HEK293 (cell line): ENCODE measurements around the gene BORCS6.

ENCODE experiments used
- CTCF ChIA-PET: fragments of 350-600 bp; formaldehyde crosslinking; extraction: SDS; loops from one replicate; lab custom pipeline; 2021; ENCODE audit warnings: antibody characterized with exemption; lab: Yijun Ruan, JAX
- POLR2A ChIA-PET: fragments of 300-600 bp; formaldehyde crosslinking; extraction: SDS; loops from one replicate; lab custom pipeline; 2020; ENCODE audit warnings: antibody characterized with exemption, inconsistent platforms; lab: Yijun Ruan, JAX
- H3K27ac ChIP-seq: fragments of 200-500 bp; sonication (Bioruptor generic); 2 replicates; pipeline ENCODE4 v1.5.1; 2014; ENCODE audit warnings: low read depth, low read length, control low read depth, inconsistent platforms; ENCODE audit errors: extremely low read depth
- H3K36me3 ChIP-seq, 2 experiments: fragments of 200-500 bp in 1 of 2; sonication (Bioruptor generic) in 1 of 2; 1 replicate in 1 of 2; 2 replicates in 1 of 2; pipeline ENCODE4 v1.5.1; 2014 to 2017; ENCODE audit warnings: inconsistent platforms in 2 of 2, low read length in 2 of 2; ENCODE audit not compliant: control insufficient read depth in 2 of 2, insufficient read depth in 1 of 2
- H3K4me1 ChIP-seq: fragments of 200-500 bp; sonication (Bioruptor generic); 2 replicates; pipeline ENCODE4 v1.5.1; 2014; ENCODE audit warnings: mild to moderate bottlenecking, low read length, inconsistent platforms; ENCODE audit not compliant: control insufficient read depth, insufficient read depth
- H3K4me3 ChIP-seq: 2 replicates; pipeline ENCODE4 v1.5.1; 2011; ENCODE audit warnings: low read depth, mild to moderate bottlenecking, control low read depth, low read length, moderate library complexity
- H3K9me3 ChIP-seq: fragments of 200-500 bp; sonication (Bioruptor generic); 2 replicates; pipeline ENCODE4 v1.5.1; 2014; ENCODE audit warnings: low read depth, low read length, inconsistent platforms; ENCODE audit not compliant: control insufficient read depth, insufficient read depth
- BCL11A ChIP-seq: fragments of 450-650 bp; formaldehyde crosslinking; IDR thresholded peaks from 2 replicates; pipeline ENCODE4 v1.5.1; 2016; ENCODE audit warnings: low read depth, missing biosample characterization, missing genetic modification characterization
- BCL11B ChIP-seq: fragments of 450-650 bp; formaldehyde crosslinking; IDR thresholded peaks from 2 replicates; pipeline ENCODE4 v1.5.1; 2016; ENCODE audit warnings: low read depth, missing biosample characterization, missing genetic modification characterization
- KLF16 ChIP-seq: fragments of 450-650 bp; formaldehyde crosslinking; IDR thresholded peaks from 2 replicates; pipeline ENCODE4 v1.5.1; 2017; ENCODE audit warnings: missing biosample characterization, missing genetic modification characterization
- OVOL3 ChIP-seq: fragments of 450-650 bp; formaldehyde crosslinking; IDR thresholded peaks from 2 replicates; pipeline ENCODE4 v1.5.1; 2016; ENCODE audit warnings: missing biosample characterization, missing genetic modification characterization
- SALL2 ChIP-seq: fragments of 450-650 bp; formaldehyde crosslinking; IDR thresholded peaks from 2 replicates; pipeline ENCODE4 v1.5.0; 2017; ENCODE audit warnings: missing biosample characterization, mild to moderate bottlenecking, missing genetic modification characterization, borderline replicate concordance
- SCRT2 ChIP-seq: fragments of 450-650 bp; formaldehyde crosslinking; IDR thresholded peaks from 2 replicates; pipeline ENCODE4 v1.5.1; 2016; ENCODE audit warnings: missing biosample characterization, missing genetic modification characterization
- TRIM28 ChIP-seq: IDR thresholded peaks from 2 replicates; pipeline ENCODE4 v1.6.1; 2011; ENCODE audit warnings: low read length, control low read depth, borderline replicate concordance
- ZBTB17 ChIP-seq: fragments of 450-650 bp; formaldehyde crosslinking; IDR thresholded peaks from 2 replicates; pipeline ENCODE4 v1.5.1; 2016; ENCODE audit warnings: missing biosample characterization, missing genetic modification characterization
- ZNF10 ChIP-seq: fragments of 450-650 bp; formaldehyde crosslinking; IDR thresholded peaks from 2 replicates; pipeline ENCODE4 v1.5.1; 2017; ENCODE audit warnings: missing biosample characterization, missing genetic modification characterization
- ZNF221 ChIP-seq: fragments of 450-650 bp; formaldehyde crosslinking; IDR thresholded peaks from 2 replicates; pipeline ENCODE4 v1.5.1; 2017; ENCODE audit warnings: missing biosample characterization, missing genetic modification characterization, borderline replicate concordance
- ZNF366 ChIP-seq: fragments of 450-650 bp; formaldehyde crosslinking; conservative IDR thresholded peaks from 2 replicates; pipeline ENCODE4 v1.5.1; 2016; ENCODE audit warnings: missing biosample characterization, missing genetic modification characterization
- ZNF530 ChIP-seq: fragments of 450-650 bp; formaldehyde crosslinking; IDR thresholded peaks from 2 replicates; pipeline ENCODE4 v1.5.1; 2016; ENCODE audit warnings: low read depth, missing biosample characterization, missing genetic modification characterization
- ZNF544 ChIP-seq: fragments of 450-650 bp; formaldehyde crosslinking; IDR thresholded peaks from 2 replicates; pipeline ENCODE4 v1.5.0; 2017; ENCODE audit warnings: missing biosample characterization, missing genetic modification characterization
- ZNF571 ChIP-seq: fragments of 450-650 bp; formaldehyde crosslinking; IDR thresholded peaks from 2 replicates; pipeline ENCODE4 v1.5.0; 2017; ENCODE audit warnings: missing biosample characterization, missing genetic modification characterization
- ZNF610 ChIP-seq: fragments of 450-650 bp; formaldehyde crosslinking; IDR thresholded peaks from 2 replicates; pipeline ENCODE4 v1.5.1; 2016; ENCODE audit warnings: missing biosample characterization, missing genetic modification characterization, borderline replicate concordance
- TF ChIP-seq, protein P1 (sequence below): fragments of 450-650 bp; formaldehyde crosslinking; IDR thresholded peaks from 2 replicates; pipeline ENCODE4 v1.5.1; 2016; ENCODE audit warnings: missing biosample characterization, missing genetic modification characterization, borderline replicate concordance
- TF ChIP-seq, protein P2 (sequence below): fragments of 450-650 bp; formaldehyde crosslinking; IDR thresholded peaks from 2 replicates; pipeline ENCODE4 v1.5.1; 2016; ENCODE audit warnings: missing biosample characterization, missing genetic modification characterization, borderline replicate concordance
- TF ChIP-seq, protein P3 (sequence below): fragments of 450-650 bp; formaldehyde crosslinking; IDR thresholded peaks from 2 replicates; pipeline ENCODE4 v1.5.1; 2016; ENCODE audit warnings: missing biosample characterization, missing genetic modification characterization
- TF ChIP-seq, protein P4 (sequence below): fragments of 450-650 bp; IDR thresholded peaks from 2 replicates; pipeline ENCODE4 v1.5.1; 2018; ENCODE audit warnings: missing biosample characterization, mild to moderate bottlenecking, missing genetic modification characterization
- TF ChIP-seq, protein P5 (sequence below): fragments of 450-650 bp; formaldehyde crosslinking; IDR thresholded peaks from 2 replicates; pipeline ENCODE4 v1.5.1; 2017; ENCODE audit warnings: missing biosample characterization, mild to moderate bottlenecking, missing genetic modification characterization, moderate library complexity

Gene BORCS6

DNA sequence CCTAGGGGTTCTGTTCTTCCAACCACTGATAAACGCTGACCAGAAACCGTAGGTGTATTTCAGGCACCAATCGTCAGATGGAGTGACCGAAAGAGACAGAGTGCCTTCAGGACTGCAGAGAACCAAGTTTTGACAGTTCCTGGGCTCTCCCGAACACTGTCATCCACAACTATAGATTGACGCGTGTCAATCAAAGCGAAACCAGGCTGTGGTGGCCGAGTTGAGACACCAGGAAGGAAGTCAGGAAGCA is 32.3 kb upstream of the BORCS6 start:
- Histone ChIP-seq H3K36me3 (peaks cover 0 to 3% of the 10 kb centered on the region in 2 experiments; a peak in 1 of 3 replicates), H3K4me1 (peaks cover 8% of the 10 kb centered on the region), H3K9me3 (no peaks in the 10 kb centered on the region), H3K4me3 (peak overlapping the region; percentile 78), H3K27ac (peak overlapping the region; percentile 70)
- ChIA-PET POLR2A (interaction anchor here (0.7 to 9.6 kb wide), 21 partner anchors 13 to 112 kb away, joined by 3 to 218 read pairs (median 8); partner anchors contain the start of genes ALOXE3, AURKB, BORCS6 and CTC1), CTCF (interaction anchor here (0.7 to 1.9 kb wide), 10 partner anchors 26 to 487 kb away, joined by 3 to 19 read pairs (median 4); partner anchors contain the start of gene BORCS6)
- no peak for TF ChIP-seq ZNF530 (tag by site-specific recombination)
- TF ChIP-seq ZNF610 (tag by site-specific recombination), result no peak
- no peak for TF ChIP-seq KLF16 (tag by site-specific recombination)
- 0 out of 2 replicates have a peak, but pooled peaks have one; percentile 11 for TF ChIP-seq SCRT2 (tag by site-specific recombination)
- no peak for TF ChIP-seq BCL11B (tag by site-specific recombination)
- no peak for TF ChIP-seq ZNF571
- peak; percentile 93 for TF ChIP-seq TRIM28
- peak; percentile 92 for TF ChIP-seq ZNF366 (tag by site-specific recombination)
- TF ChIP-seq BCL11A (tag by site-specific recombination), result no peak
- peak; percentile 75 for TF ChIP-seq ZBTB17 (tag by site-specific recombination)
- TF ChIP-seq, protein P1, sequence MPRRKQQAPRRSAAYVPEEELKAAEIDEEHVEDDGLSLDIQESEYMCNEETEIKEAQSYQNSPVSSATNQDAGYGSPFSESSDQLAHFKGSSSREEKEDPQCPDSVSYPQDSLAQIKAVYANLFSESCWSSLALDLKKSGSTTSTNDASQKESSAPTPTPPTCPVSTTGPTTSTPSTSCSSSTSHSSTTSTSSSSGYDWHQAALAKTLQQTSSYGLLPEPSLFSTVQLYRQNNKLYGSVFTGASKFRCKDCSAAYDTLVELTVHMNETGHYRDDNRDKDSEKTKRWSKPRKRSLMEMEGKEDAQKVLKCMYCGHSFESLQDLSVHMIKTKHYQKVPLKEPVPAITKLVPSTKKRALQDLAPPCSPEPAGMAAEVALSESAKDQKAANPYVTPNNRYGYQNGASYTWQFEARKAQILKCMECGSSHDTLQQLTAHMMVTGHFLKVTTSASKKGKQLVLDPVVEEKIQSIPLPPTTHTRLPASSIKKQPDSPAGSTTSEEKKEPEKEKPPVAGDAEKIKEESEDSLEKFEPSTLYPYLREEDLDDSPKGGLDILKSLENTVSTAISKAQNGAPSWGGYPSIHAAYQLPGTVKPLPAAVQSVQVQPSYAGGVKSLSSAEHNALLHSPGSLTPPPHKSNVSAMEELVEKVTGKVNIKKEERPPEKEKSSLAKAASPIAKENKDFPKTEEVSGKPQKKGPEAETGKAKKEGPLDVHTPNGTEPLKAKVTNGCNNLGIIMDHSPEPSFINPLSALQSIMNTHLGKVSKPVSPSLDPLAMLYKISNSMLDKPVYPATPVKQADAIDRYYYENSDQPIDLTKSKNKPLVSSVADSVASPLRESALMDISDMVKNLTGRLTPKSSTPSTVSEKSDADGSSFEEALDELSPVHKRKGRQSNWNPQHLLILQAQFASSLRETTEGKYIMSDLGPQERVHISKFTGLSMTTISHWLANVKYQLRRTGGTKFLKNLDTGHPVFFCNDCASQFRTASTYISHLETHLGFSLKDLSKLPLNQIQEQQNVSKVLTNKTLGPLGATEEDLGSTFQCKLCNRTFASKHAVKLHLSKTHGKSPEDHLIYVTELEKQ, result peak; percentile 100
- peak; percentile 95 for TF ChIP-seq ZNF10 (tag by site-specific recombination)
- TF ChIP-seq, protein P2, sequence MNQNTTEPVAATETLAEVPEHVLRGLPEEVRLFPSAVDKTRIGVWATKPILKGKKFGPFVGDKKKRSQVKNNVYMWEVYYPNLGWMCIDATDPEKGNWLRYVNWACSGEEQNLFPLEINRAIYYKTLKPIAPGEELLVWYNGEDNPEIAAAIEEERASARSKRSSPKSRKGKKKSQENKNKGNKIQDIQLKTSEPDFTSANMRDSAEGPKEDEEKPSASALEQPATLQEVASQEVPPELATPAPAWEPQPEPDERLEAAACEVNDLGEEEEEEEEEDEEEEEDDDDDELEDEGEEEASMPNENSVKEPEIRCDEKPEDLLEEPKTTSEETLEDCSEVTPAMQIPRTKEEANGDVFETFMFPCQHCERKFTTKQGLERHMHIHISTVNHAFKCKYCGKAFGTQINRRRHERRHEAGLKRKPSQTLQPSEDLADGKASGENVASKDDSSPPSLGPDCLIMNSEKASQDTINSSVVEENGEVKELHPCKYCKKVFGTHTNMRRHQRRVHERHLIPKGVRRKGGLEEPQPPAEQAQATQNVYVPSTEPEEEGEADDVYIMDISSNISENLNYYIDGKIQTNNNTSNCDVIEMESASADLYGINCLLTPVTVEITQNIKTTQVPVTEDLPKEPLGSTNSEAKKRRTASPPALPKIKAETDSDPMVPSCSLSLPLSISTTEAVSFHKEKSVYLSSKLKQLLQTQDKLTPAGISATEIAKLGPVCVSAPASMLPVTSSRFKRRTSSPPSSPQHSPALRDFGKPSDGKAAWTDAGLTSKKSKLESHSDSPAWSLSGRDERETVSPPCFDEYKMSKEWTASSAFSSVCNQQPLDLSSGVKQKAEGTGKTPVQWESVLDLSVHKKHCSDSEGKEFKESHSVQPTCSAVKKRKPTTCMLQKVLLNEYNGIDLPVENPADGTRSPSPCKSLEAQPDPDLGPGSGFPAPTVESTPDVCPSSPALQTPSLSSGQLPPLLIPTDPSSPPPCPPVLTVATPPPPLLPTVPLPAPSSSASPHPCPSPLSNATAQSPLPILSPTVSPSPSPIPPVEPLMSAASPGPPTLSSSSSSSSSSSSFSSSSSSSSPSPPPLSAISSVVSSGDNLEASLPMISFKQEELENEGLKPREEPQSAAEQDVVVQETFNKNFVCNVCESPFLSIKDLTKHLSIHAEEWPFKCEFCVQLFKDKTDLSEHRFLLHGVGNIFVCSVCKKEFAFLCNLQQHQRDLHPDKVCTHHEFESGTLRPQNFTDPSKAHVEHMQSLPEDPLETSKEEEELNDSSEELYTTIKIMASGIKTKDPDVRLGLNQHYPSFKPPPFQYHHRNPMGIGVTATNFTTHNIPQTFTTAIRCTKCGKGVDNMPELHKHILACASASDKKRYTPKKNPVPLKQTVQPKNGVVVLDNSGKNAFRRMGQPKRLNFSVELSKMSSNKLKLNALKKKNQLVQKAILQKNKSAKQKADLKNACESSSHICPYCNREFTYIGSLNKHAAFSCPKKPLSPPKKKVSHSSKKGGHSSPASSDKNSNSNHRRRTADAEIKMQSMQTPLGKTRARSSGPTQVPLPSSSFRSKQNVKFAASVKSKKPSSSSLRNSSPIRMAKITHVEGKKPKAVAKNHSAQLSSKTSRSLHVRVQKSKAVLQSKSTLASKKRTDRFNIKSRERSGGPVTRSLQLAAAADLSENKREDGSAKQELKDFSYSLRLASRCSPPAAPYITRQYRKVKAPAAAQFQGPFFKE (tag by site-specific recombination), result no peak
- TF ChIP-seq, all 188 proteins: peak for 6

DNA sequence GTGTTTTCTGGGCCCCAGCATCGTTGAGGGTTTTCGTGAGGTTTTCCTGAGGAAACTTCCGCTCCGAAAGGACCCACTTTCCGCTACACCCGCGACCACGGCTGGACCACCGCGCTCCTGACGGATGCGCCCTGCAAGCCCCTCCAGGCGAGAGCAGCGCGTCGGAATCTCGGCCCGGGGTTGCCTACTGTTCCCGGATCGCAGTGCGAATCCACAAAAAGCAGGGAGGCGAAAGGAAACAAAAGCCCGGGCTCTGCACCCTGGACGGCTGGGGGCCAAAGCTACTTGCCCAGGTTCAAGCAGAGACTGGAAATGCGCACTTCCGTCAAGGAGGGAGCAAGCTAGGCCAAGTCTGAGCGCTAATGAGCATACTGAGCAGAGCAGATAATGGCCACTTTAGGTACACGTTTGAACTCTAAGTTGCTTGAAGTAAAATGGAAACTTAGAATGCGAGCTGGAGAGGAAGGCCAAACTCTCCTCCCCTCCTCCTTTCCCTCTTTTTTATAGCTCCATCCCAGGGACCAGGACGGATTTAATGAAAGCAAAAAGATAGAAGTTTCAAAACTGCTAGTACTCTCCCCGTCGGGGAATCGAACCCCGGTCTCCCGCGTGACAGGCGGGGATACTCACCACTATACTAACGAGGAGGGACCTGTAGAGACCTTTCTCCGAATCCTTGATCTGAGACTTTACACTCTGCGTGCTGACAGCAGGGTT is 31.8 kb upstream of the BORCS6 start:
- Histone ChIP-seq H3K9me3 (no peaks in the 10 kb centered on the region), H3K4me1 (peaks cover 5% of the 10 kb centered on the region; the same call in 1 of the 2 replicates), H3K27ac (peak overlapping the region; percentile 93), H3K36me3 (no peaks in the 10 kb centered on the region), H3K4me3 (peak overlapping the region; percentile 78)
- ChIA-PET POLR2A (interaction anchor here (0.8 to 9.6 kb wide), 22 partner anchors 13 to 162 kb away, joined by 3 to 218 read pairs (median 8); partner anchors contain the start of genes ALOXE3, AURKB, BORCS6 and CTC1), CTCF (interaction anchor here (0.9 to 2.1 kb wide), 13 partner anchors 10 to 162 kb away, joined by 3 to 15 read pairs (median 4); partner anchors contain the start of gene BORCS6)
- TF ChIP-seq OVOL3 (tag by site-specific recombination), result no peak
- TF ChIP-seq, protein P3, sequence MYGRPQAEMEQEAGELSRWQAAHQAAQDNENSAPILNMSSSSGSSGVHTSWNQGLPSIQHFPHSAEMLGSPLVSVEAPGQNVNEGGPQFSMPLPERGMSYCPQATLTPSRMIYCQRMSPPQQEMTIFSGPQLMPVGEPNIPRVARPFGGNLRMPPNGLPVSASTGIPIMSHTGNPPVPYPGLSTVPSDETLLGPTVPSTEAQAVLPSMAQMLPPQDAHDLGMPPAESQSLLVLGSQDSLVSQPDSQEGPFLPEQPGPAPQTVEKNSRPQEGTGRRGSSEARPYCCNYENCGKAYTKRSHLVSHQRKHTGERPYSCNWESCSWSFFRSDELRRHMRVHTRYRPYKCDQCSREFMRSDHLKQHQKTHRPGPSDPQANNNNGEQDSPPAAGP (tag by site-specific recombination), result peak; percentile 41; the same call in 1 of the 2 replicates
- no peak for TF ChIP-seq ZNF544 (tag by site-specific recombination)
- no peak for TF ChIP-seq ZNF221 (tag by site-specific recombination)
- TF ChIP-seq, protein P4, sequence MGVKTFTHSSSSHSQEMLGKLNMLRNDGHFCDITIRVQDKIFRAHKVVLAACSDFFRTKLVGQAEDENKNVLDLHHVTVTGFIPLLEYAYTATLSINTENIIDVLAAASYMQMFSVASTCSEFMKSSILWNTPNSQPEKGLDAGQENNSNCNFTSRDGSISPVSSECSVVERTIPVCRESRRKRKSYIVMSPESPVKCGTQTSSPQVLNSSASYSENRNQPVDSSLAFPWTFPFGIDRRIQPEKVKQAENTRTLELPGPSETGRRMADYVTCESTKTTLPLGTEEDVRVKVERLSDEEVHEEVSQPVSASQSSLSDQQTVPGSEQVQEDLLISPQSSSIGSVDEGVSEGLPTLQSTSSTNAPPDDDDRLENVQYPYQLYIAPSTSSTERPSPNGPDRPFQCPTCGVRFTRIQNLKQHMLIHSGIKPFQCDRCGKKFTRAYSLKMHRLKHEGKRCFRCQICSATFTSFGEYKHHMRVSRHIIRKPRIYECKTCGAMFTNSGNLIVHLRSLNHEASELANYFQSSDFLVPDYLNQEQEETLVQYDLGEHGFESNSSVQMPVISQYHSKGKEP (tag by site-specific recombination), result peak; percentile 85
- TF ChIP-seq, protein P5, sequence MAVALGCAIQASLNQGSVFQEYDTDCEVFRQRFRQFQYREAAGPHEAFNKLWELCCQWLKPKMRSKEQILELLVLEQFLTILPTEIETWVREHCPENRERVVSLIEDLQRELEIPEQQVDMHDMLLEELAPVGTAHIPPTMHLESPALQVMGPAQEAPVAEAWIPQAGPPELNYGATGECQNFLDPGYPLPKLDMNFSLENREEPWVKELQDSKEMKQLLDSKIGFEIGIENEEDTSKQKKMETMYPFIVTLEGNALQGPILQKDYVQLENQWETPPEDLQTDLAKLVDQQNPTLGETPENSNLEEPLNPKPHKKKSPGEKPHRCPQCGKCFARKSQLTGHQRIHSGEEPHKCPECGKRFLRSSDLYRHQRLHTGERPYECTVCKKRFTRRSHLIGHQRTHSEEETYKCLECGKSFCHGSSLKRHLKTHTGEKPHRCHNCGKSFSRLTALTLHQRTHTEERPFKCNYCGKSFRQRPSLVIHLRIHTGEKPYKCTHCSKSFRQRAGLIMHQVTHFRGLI (tag by site-specific recombination), result peak; percentile 35; the same call in 1 of the 2 replicates
- TF ChIP-seq SALL2 (tag by site-specific recombination), result 0 out of 2 replicates have a peak, but pooled peaks have one; percentile 58
